ENCODE results near the gene ATOH8. TPM values are rescaled to one million over a fixed set of nuclear protein-coding genes. Genes with fewer than 3 reads are reported as not detected.

Gene ATOH8
- polyA plus RNA-seq, 1 donor (not counting 4 experiments of a cell fraction or from before 2014, with no cell fraction given): not detected

GRCh38 chr2:85796341-85797262 lies 42.8 kb downstream of the ATOH8 start:
- Histone ChIP-seq H3K4me3 (ENCODE audit: control insufficient read depth in 2 of 3, extremely low read depth in 1 of 3, insufficient read depth in 2 of 3, low read depth in 1 of 3, low read length in 3 of 3) (no peak overlapping the region), H3K9me1 (ENCODE audit: control insufficient read depth, extremely low read depth, insufficient read depth, low read length) (no peaks in the 10 kb centered on the region), H3K9me3 (ENCODE audit: control insufficient read depth, low read depth, low read length) (no peaks in the 10 kb centered on the region), H3K4me1 (ENCODE audit: control insufficient read depth, extremely low read depth, insufficient read depth, low read length) (peaks cover 15% of the 10 kb centered on the region), H4K20me1 (ENCODE audit: control insufficient read depth, extremely low read depth, insufficient read depth, low read length) (no peaks in the 10 kb centered on the region), H3K36me3 (ENCODE audit: control insufficient read depth in 2 of 2, extremely low read depth in 1 of 2, insufficient read depth in 2 of 2, low read length in 2 of 2) (no peaks in the 10 kb centered on the region), H3K27ac (ENCODE audit: control insufficient read depth, insufficient read depth, low read length) (no peak overlapping the region), H3K27me3 (ENCODE audit: control insufficient read depth, extremely low read depth, insufficient read depth, low read length) (peaks cover 14% of the 10 kb centered on the region), H2AFZ (ENCODE audit: control insufficient read depth, low read length) (no peak overlapping the region), H3K4me2 (ENCODE audit: control insufficient read depth, extremely low read depth, insufficient read depth, low read depth, low read length) (no peak overlapping the region), H3K79me2 (ENCODE audit: control insufficient read depth, insufficient read depth, low read length) (no peaks in the 10 kb centered on the region), H3K9ac (ENCODE audit: control insufficient read depth, extremely low read depth, insufficient read depth, low read length) (no peak overlapping the region)
- dilution Hi-C loops (cut with MboI; ENCODE audit: extremely low pct_ligation_motif_present, low sequenced_read_pairs): no loop called here
- FAIRE-seq (no peak), DNase-seq (ENCODE audit: low read depth, low spot score) (no peak)
- no peak for TF ChIP-seq EZH2 (IDR thresholded peaks at IDR 0.05; ENCODE audit: low read length)
- TF ChIP-seq, protein P1, sequence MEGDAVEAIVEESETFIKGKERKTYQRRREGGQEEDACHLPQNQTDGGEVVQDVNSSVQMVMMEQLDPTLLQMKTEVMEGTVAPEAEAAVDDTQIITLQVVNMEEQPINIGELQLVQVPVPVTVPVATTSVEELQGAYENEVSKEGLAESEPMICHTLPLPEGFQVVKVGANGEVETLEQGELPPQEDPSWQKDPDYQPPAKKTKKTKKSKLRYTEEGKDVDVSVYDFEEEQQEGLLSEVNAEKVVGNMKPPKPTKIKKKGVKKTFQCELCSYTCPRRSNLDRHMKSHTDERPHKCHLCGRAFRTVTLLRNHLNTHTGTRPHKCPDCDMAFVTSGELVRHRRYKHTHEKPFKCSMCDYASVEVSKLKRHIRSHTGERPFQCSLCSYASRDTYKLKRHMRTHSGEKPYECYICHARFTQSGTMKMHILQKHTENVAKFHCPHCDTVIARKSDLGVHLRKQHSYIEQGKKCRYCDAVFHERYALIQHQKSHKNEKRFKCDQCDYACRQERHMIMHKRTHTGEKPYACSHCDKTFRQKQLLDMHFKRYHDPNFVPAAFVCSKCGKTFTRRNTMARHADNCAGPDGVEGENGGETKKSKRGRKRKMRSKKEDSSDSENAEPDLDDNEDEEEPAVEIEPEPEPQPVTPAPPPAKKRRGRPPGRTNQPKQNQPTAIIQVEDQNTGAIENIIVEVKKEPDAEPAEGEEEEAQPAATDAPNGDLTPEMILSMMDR (optimal IDR thresholded peaks at IDR 0.05 in 1 of 3, IDR thresholded peaks at IDR 0.05 in 1 of 3, conservative IDR thresholded peaks at IDR 0.05 in 1 of 3; ENCODE audit: extremely low read depth in 1 of 3, insufficient read depth in 2 of 3, low read length in 3 of 3): no peak

- H3K27me3 ChIP-seq (ENCODE audit: control insufficient read depth, extremely low read depth, insufficient read depth, low read length): peaks cover 9% of the 10 kb centered on the region
- no peaks in the 10 kb centered on the region for H4K20me1 ChIP-seq (ENCODE audit: control insufficient read depth, extremely low read depth, insufficient read depth, low read length)
- DNase-seq (ENCODE audit: low read depth, low spot score): no peak
- peaks cover 15% of the 10 kb centered on the region for H3K4me1 ChIP-seq (ENCODE audit: control insufficient read depth, extremely low read depth, insufficient read depth, low read length)
- no peak overlapping the region for H3K27ac ChIP-seq (ENCODE audit: control insufficient read depth, insufficient read depth, low read length)
- FAIRE-seq: no peak
- no peak overlapping the region for H3K4me3 ChIP-seq (ENCODE audit: control insufficient read depth in 2 of 3, extremely low read depth in 1 of 3, insufficient read depth in 2 of 3, low read depth in 1 of 3, low read length in 3 of 3)
- no peaks in the 10 kb centered on the region for H3K79me2 ChIP-seq (ENCODE audit: control insufficient read depth, insufficient read depth, low read length)
- H3K36me3 ChIP-seq (ENCODE audit: control insufficient read depth in 2 of 2, extremely low read depth in 1 of 2, insufficient read depth in 2 of 2, low read length in 2 of 2): no peaks in the 10 kb centered on the region
- H2AFZ ChIP-seq (ENCODE audit: control insufficient read depth, low read length): no peak overlapping the region
- H3K4me2 ChIP-seq (ENCODE audit: control insufficient read depth, extremely low read depth, insufficient read depth, low read depth, low read length): no peak overlapping the region
- dilution Hi-C loops (cut with MboI; ENCODE audit: extremely low pct_ligation_motif_present, low sequenced_read_pairs): no loop called here
- H3K9me1 ChIP-seq (ENCODE audit: control insufficient read depth, extremely low read depth, insufficient read depth, low read length): no peaks in the 10 kb centered on the region
- H3K9ac ChIP-seq (ENCODE audit: control insufficient read depth, extremely low read depth, insufficient read depth, low read length): no peak overlapping the region
- TF ChIP-seq, protein P1 (optimal IDR thresholded peaks at IDR 0.05 in 1 of 3, IDR thresholded peaks at IDR 0.05 in 1 of 3, conservative IDR thresholded peaks at IDR 0.05 in 1 of 3; ENCODE audit: extremely low read depth in 1 of 3, insufficient read depth in 2 of 3, low read length in 3 of 3): no peak
- no peak for TF ChIP-seq EZH2 (IDR thresholded peaks at IDR 0.05; ENCODE audit: low read length)
- no peaks in the 10 kb centered on the region for H3K9me3 ChIP-seq (ENCODE audit: control insufficient read depth, low read depth, low read length)
These were observed 43.5 kb downstream of the ATOH8 start for GRCh38 chr2:85797263-85797660.
